Astrocyte (in vitro differentiated cells and primary cell): Measurements from ENCODE around the gene CPE.

ENCODE experiments used
- EZH2 ChIP-seq: IDR thresholded peaks from 2 replicates; pipeline ENCODE4 v1.6.1; 2012; ENCODE audit warnings: mild to moderate bottlenecking, low read length, inconsistent platforms; ENCODE audit not compliant: insufficient read depth
- TF ChIP-seq, protein P1 (sequence below): IDR thresholded peaks from 2 replicates; pipeline ENCODE4 v1.5.1; 2011; ENCODE audit warnings: low read depth, mild to moderate bottlenecking, inconsistent platforms, low read length, moderate library complexity; ENCODE audit not compliant: insufficient read depth

DNA sequence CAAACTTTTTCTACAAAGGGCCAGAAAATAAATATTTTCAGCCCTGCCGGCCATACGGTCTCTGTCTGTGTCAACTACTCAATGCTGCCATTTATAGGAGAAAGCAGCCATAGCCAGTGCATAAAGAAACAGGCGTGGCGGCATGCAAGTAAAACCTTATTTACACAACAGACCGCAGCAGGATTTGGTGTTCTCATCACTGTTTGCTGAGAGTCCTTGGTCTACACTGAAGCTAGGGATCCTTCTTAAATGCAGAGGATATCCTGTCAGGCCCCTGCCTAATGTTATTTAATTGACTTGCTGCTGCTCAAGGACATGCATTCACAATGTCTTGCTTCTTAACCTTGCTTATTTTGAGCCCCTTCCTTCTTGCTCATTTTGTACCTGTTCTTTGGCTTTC lies 54.7 kb downstream of the CPE start:
- TF ChIP-seq, protein P1, sequence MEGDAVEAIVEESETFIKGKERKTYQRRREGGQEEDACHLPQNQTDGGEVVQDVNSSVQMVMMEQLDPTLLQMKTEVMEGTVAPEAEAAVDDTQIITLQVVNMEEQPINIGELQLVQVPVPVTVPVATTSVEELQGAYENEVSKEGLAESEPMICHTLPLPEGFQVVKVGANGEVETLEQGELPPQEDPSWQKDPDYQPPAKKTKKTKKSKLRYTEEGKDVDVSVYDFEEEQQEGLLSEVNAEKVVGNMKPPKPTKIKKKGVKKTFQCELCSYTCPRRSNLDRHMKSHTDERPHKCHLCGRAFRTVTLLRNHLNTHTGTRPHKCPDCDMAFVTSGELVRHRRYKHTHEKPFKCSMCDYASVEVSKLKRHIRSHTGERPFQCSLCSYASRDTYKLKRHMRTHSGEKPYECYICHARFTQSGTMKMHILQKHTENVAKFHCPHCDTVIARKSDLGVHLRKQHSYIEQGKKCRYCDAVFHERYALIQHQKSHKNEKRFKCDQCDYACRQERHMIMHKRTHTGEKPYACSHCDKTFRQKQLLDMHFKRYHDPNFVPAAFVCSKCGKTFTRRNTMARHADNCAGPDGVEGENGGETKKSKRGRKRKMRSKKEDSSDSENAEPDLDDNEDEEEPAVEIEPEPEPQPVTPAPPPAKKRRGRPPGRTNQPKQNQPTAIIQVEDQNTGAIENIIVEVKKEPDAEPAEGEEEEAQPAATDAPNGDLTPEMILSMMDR, result no peak
- no peak for TF ChIP-seq EZH2
